GM20000 (cell line): ENCODE measurements around the gene STXBP6.

Experiments
- DNase-seq: peaks from one replicate; pipeline ENCODE4 v3.0.0; 2012; ENCODE audit warnings: low spot score
- TF ChIP-seq, protein P1 (sequence below): IDR thresholded peaks from 2 replicates; pipeline ENCODE4 v1.5.1; 2012; ENCODE audit warnings: mild to moderate bottlenecking, control low read depth; ENCODE audit errors: extremely low read depth, missing control alignments

The STXBP6 gene

DNA sequence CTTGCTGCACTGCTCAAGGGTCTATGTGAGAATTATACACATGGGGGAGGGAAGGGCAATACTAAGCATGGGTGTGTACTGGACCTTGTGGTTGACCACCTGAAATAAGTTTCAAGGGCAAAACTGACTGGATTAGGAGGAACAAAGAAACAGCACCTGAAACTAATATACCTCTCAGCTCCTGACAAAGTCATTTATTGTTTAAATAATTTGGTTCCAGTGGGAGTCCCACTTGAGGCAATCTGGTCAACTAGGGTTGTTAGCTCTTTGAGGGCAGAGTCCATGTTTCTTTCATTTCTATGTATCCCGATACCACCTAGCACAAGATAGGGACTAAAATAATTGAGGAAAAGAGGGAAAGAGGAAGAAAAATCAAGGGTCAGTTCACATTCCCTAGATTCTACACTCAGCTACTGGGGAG, 45.5 kb downstream of the STXBP6 start:
- DNase-seq, result no peak
- TF ChIP-seq, protein P1, sequence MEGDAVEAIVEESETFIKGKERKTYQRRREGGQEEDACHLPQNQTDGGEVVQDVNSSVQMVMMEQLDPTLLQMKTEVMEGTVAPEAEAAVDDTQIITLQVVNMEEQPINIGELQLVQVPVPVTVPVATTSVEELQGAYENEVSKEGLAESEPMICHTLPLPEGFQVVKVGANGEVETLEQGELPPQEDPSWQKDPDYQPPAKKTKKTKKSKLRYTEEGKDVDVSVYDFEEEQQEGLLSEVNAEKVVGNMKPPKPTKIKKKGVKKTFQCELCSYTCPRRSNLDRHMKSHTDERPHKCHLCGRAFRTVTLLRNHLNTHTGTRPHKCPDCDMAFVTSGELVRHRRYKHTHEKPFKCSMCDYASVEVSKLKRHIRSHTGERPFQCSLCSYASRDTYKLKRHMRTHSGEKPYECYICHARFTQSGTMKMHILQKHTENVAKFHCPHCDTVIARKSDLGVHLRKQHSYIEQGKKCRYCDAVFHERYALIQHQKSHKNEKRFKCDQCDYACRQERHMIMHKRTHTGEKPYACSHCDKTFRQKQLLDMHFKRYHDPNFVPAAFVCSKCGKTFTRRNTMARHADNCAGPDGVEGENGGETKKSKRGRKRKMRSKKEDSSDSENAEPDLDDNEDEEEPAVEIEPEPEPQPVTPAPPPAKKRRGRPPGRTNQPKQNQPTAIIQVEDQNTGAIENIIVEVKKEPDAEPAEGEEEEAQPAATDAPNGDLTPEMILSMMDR, result no peak

DNA sequence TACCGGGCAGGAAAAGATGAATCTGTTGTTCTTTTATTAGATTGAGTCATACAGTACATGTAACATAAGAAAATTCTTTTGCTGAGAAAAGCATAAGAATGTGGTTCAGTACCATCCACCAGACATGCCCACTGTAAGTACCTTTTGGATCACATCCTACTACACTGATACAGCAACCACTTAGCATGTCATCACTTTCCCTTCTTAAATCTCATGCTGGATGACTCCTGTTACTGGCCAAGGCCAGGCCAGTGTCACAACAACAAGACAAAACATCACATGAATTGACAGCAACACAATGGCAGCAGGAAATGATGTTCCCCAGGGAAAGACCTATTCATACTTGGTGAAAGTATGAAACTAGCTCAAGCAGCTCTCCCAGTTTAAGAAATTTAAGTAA, 46.4 kb downstream of the STXBP6 start:
- no peak for DNase-seq
- TF ChIP-seq, protein P1, result no peak

DNA sequence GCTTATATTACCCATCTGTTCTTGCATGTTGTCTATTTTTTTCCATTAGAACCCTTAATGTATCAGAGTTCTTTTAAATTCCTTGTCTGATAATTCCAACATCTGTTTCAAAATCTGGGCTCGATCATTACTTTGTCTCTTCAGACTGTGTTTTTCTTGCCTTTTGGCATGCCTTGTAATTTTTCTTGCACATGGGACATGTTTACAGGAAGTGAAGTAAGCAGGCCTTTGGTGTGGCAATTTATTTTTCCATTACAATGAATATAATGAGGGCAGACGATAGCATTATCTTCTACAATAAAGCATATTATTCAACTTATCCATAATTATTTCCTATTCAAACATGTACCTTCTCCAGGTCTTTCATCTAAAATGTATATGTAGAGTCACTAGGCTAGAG, 48.3 kb downstream of the STXBP6 start:
- TF ChIP-seq, protein P1, result no peak
- DNase-seq, result no peak

DNA sequence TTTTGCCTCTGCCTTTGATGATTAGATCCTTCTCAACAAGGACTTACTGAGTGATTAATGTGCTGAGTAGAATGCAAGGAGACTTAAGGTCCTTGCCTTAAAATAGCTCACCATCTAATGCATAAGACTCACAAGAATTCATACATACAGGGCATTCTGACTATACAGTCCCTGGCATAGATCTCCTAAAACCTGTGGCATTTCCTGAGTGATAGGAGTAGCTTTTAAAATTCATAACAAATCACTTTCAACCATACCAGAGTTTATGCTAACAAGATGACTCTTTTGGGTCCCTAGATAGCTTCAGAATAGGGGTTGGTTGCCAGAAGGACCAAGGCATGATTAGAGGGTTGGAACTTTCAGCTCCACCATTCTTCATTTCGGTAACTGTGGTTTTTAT, 48.8 kb downstream of the STXBP6 start:
- DNase-seq, result no peak
- TF ChIP-seq, protein P1, result no peak

DNA sequence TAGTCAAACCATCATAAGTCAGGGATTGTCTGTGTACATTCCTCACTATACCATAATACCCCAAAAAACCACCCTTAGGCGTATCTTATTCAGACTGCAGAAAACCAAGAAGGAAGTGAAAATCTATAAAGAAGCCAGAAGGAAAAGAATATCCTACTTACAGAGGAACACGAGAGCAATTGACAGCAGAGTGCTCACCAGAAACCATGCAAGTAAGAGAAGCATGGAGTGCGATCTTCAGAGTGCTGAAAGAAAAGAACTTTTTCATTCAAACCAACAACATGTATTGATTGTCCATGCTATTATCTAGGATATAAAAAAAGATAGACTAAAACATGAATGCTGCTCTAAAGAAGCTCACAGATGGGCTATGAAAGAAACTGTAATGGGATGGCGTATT, 50.8 kb downstream of the STXBP6 start:
- DNase-seq, result no peak
- TF ChIP-seq, protein P1, result no peak

DNA sequence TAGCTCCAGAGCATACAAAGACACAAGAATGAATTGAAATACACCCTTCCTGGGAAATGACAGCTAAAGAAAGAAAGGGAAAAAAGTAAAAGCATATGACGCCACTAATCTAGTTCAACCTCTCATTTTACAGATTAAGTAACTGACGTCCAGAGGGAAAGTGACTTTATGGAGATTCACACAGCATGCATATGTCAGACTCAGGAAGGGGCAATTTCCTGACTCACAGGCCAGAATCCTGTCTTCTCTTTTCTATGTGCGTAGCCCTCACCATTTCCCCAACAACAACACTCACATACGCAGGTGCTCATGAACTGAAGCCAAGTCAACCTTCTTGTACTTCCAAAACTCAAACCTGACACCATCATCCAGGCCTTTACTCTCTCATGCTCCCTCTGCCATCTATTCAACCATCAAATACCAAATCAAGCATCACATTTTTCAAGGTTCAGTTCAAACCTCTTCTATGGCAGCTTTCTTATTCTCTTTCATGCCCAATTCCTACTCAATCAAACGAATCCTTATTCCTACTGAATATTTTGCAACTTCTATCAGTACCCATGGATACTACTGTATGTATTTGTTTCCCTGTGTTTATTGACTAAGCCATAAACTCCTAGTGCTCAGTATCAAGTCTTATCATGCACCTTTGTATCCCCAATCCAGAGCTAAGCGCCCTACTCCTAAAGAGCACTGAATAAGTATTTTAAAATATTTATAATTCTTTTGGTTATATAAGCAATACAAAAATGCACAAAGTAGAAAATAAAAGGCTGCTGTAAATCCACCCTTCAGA, 52.8 kb downstream of the STXBP6 start:
- DNase-seq, result no peak

DNA sequence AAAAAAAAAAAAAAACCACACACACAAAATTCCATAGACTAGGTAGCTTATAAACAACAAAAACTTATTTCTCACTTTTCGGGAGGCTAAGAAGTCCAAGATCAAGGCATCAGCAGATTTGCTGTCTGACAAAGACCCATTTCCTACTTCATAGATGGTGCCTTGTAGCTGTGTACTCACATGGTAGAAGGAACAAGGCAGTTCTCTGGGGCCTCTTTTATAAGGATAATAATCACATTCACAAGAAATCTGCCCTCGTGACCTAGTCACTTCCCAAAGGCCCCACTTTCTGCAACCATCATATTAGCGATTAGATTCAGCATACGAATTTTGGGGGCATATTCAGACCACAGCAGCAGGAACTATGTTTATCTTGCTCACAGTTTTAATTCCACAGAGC, 54.9 kb downstream of the STXBP6 start:
- TF ChIP-seq, protein P1, result no peak
- no peak for DNase-seq

More for the DNA sequence above, 52.8 kb downstream of the STXBP6 start:
- TF ChIP-seq, protein P1, result no peak
